ENCODE measurements around the gene MMEL1.

MMEL1 gene

DNA sequence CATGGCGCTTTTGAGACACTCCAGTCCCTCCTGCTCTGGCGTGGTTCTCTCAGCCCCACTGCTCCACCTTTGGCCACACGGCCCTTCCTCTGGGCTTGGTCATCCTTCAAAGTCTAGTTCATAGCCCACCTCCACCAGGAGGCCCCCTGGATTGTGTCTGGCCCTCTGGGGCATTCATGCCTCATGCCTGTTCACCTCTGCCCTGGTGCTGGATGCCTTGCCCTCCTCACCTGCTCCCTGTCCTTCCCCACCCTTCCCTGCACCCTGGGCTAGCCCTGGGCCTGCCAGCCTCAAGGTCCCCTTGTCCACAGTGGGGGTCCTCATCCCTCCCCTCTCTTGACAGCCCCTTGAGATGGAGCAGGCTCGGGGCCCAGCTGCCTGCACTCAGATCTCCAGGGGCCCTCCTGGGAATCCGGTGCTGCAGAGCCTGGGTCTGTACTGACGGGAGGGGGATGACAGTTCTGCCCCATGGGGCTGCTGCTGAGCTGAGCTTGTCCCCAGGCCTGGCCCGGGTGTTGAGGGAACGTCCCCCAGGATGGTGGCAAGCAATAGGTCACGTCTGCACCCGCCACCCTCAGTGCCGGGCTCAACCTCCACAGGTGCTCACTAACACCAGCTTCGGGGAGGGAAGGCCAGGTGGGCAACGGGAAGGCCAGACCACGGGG is 27.8 kb downstream of the MMEL1 start:
- no peak for DNase-seq

DNA sequence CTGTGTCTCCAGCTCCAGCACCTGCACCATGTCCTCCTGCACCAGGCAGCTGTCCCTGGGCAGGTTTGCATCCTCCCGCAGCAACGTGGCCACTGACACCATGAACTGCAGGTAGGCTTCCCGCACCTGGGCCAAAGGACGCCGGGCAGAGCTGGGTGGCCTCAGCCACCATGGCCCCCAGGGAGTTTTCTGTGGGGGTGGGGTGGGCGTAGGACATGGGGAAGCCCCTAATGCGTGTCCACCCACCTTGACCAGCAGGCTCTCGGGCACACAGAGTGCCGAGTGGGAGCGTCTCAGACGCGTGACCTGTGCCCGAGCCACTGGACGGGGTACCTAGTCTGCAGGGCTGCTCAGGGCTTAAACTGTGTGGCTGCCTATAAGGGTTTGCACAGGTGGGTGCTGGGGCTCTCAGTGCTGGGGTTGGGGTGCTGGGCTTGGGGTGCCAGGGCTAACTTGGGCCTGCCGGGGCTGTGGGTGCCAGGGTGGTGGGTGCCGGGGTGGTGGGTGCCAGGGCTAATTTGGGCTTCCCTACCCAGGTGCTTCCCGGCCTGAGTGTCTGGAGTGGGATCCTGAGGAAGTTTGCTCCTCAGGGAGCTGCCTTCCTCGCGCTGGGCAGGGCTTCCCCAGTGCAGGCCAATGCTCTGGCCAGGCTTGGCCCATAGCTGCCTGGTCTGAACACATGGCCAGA is 28.5 kb downstream of the MMEL1 start:
- no peak for DNase-seq

DNA sequence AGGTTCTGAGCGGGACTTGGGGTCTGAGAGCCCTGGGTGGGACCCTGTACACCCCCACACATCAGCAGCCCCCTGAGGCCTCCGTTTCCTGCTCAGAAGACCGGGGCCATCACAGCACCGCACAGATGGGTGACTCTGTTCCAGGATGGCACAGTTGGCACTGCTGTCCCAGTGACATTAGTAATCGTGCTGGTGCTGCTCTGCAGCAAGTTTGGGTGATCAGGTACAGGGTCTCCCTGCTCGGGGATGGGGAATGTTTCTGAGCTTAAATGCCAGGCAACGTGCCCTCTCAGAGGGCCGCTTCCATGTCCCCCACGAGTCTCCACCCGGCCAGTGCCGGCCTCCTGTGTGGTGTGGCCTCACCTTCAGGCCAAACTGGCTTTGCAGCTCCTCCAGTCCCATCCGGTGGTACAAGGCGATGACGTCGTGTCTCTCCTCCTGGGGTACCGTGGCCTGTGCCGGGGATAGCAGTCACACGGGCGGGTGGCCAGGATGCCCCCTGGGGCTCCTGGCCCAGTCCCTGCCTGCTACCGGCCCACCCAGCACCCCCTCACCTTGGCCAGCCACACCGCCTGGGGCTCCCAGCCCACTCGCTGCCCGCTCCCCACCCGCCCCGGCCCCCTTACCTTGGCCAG is 29.2 kb downstream of the MMEL1 start:
- no peak for DNase-seq

DNA sequence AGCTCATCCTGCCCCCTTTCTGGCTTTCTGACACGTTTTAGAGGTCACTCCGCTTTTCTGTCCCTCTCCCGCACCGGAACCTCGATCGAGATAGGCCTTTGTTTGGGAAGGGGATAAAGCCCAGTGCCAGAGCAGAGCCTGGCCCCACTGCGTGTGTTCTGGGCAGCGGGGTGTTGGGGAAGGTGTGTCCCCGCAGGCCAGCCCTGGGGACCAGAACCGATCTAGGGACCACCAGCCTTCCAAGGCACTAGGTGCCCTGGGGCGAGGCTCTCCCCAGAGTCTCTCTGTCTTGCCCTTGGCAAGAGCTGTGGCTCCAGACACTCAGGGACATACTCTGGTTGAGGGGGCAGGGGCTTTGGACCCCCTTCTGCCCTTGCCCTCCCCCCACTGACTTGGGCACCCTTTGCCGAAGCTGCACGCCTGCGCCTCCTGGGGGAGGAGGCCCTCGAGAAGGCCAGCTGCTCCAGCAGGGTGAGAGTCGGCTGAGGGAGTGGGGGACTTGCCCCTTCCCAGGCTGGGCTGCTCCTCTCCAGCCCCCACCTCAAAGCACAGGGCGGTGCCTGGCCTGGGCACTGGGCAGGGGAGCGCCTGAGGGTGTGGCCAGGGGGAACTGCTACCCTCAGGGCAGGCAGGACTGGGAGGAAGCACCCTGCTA is 29.8 kb downstream of the MMEL1 start:
- DNase-seq: no peak

DNA sequence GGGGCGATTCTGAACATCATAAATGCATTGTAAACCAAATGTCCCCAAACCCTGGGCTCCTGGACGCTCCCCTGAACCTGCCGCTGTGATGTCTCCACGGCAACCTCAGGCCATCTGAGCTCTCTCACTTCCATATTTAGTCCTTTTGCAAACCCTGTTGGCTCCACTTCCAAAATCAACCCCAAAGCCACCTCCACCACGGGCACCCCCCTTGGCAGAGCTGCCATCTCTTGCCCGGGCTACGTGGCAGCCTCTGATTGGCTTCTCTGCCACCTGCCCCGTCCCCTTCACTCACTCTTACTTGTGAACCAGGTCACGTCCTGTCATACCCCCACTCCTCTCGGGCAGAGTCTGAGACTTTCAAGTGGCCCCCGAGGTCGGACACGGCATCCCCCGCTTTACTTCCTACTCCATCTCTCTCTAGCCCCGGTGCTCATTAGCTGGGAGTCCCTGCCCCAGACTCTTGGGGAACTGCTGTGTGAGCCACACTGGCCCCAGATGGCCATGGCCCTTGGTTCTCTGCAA is 30.4 kb downstream of the MMEL1 start:
- DNase-seq: no peak

GRCh38 chr1:2601721-2602303 is 31.0 kb downstream of the MMEL1 start:
- DNase-seq: no peak

DNA sequence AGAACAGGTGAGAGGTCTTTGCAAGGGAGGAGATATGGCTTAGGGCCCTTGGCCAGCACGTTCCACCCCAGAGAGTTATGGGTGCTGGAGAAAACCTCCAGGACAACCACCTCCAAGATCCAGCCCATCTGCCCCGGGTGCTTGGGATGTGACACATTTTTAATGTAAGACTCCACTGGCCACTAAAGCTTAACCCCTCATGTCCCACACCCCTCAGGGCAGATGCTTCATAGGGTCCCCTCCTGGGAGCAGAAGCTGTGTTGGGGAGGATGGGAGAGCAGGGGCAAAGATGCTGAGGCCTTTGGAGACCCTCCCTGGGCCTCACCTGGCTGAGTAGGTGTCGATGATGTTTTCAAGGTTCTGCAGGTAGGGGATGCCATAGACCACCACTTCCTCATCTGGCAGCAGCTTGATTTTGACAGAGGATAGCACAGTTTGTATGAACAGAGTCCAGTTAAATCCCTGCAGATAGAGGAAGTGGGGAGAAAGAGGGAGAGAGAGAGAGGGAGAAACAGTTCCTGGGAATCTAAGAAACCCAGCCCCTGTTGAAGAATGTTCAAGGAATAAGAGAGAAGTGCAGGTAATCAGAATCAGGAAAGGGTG is 34.4 kb downstream of the MMEL1 start:
- DNase-seq: no peak

- no peak for DNase-seq
Measured at GRCh38 chr1:2597441-2598328, 35.1 kb downstream of the MMEL1 start.

DNA sequence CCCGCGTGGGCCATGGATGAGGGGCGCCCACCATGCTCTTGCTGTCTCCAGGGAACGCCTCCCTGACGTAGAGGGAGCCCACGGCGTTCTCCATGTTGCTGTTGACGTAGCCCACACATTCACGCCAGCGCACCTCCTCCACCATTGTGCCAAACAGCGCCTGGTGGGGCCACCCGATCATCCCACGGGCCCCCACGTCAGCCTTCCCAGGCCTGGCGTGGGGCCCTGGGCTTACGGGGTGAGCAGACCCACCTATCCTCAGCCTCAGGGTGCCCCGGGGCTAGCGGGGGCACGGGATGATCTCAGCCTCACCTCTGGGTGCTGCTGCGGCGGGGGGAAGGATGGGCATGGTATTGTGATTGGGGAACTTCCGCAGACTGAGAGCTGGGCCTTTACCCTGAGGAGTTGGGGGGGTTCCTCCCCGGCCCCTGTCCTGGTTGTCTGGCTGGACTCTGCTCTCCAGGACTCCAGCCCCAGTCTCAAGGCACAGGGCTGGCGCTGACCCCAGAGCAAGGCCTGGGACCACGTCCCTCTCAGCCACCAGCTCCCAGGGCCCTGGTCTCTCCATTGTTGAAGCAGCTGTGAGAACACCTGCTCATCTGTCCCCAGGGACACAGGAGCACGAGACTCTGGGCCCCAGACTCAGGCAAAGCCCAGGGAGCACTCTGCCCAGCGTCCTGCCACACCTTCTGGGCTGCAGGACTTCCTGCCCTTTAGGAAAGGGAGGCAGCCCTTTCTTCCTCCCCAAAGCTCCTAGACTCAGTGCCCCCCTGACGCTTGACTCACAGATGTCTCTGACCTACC is 36.1 kb downstream of the MMEL1 start:
- peak; percentile 48 for DNase-seq

- no peak for DNase-seq
Measured at GRCh38 chr1:2595812-2596529, 36.8 kb downstream of the MMEL1 start.

GRCh38 chr1:2595261-2595811 is 37.5 kb downstream of the MMEL1 start:
- no peak for DNase-seq

GRCh38 chr1:2594641-2595131 is 38.1 kb downstream of the MMEL1 start:
- no peak for DNase-seq

GRCh38 chr1:2594001-2594640 is 38.7 kb downstream of the MMEL1 start:
- DNase-seq: no peak

- DNase-seq: no peak
Measured at GRCh38 chr1:2593251-2593878, 39.5 kb downstream of the MMEL1 start.

GRCh38 chr1:2592672-2593071 is 40.1 kb downstream of the MMEL1 start:
- DNase-seq: no peak

DNA sequence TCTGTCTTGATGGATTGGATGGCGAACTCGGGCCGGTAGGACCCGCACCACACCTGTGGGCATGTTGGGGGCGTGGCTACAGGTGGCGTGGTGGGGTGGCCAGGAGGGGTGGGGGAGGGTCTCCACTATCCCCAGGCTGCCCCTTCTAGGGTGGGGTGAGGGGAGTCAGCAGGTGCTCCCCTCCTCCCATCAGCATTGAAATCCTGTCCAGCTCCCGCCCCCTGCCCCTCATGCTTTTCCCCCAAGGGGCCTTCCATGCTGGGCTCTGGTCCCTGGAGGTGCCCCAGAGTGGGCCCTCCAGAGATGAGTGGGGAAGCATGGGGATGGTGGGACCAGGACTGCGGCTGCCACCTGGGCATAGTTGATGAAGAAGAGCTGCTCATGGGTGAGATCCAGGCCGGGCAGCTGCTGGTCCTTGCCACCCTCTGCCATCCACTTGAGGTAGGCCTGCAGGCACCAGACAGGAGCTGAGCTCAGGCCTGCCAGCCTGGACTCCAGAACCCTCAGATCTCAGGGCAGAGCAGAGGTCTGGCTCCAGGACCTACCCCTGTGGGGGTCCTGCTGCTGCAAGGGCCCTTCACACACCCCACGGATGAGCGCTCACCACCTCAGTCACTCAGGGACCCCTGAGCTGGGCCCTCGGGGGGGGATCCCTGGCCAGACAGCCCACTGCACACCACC is 41.1 kb downstream of the MMEL1 start:
- no peak for DNase-seq

DNA sequence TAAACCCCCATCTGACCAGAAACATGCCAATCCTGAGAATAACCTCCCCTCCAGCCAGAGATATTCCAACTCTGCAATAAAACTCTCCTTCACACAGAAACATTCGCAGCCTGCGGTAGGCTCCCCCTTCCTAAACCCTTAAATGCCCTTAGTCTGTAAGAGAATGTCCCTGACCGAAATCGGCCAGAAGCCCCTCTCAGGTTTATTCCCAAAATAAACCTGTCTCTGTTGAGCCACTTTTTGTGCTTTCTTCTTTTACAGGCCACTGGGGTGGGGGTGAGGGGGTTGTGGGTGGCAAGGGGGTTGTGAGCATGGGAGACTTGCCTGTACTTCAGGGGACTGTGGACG is 41.6 kb downstream of the MMEL1 start:
- DNase-seq: no peak
